IMR-90 (cell line): Measurements from ENCODE around the gene HRH1. TPM values are rescaled to one million over a fixed set of nuclear protein-coding genes. Genes with fewer than 3 reads are reported as not detected.

Source experiments
- ATAC-seq: fragments of 200-7000 bp; cut with Tn5 transposase; 2 replicates; pipeline ENCODE4 v1.9.1; 2020; ENCODE audit warnings: low read depth, mild to moderate bottlenecking, moderate library complexity
- BruUV-seq: library from RNA; stranded (reverse); fragments of 400-500 nt; replicated peaks from 2 replicates; lab custom pipeline; 2021; lab: Mats Ljungman, UMichigan
- CTCF ChIA-PET: fragments of 300-600 bp; formaldehyde crosslinking; extraction: SDS; loops from one replicate; lab custom pipeline; 2021; ENCODE audit warnings: antibody characterized with exemption; lab: Yijun Ruan, JAX
- POLR2A ChIA-PET: fragments of 300-600 bp; sonication (Branson Sonifier 250); formaldehyde crosslinking; loops from one replicate; lab custom pipeline; 2022; ENCODE audit warnings: antibody characterized with exemption; ENCODE audit not compliant: unreplicated experiment; lab: Charles Lee
- DNase-seq: peaks from one replicate; pipeline ENCODE4 v3.0.0; 2013
- H2AFZ ChIP-seq: replicated peaks from 2 replicates; pipeline ENCODE3; 2013; ENCODE audit warnings: low read length, mild to moderate bottlenecking; ENCODE audit not compliant: poor library complexity
- H2AK5ac ChIP-seq: 2 replicates; pipeline ENCODE4 v1.6.1; 2013; ENCODE audit warnings: low read depth, low read length, inconsistent platforms
- H2AK9ac ChIP-seq: replicated peaks from 2 replicates; pipeline ENCODE3; 2013; ENCODE audit warnings: mild to moderate bottlenecking, low read depth, low read length, moderate library complexity; ENCODE audit not compliant: poor library complexity
- H2BK120ac ChIP-seq: 2 replicates; pipeline ENCODE4 v1.6.1; 2013; ENCODE audit warnings: low read depth, low read length, inconsistent platforms
- H2BK15ac ChIP-seq: 3 replicates; pipeline ENCODE4 v1.6.1; 2013; ENCODE audit warnings: low read depth, low read length, inconsistent platforms
- H2BK20ac ChIP-seq: 2 replicates; pipeline ENCODE4 v1.6.1; 2013; ENCODE audit warnings: low read depth, mild to moderate bottlenecking, inconsistent platforms, low read length, moderate library complexity
- H2BK5ac ChIP-seq: 2 replicates; pipeline ENCODE4 v1.6.1; 2013; ENCODE audit warnings: mild to moderate bottlenecking, low read depth, low read length, inconsistent platforms; ENCODE audit not compliant: poor library complexity, severe bottlenecking
- H3K14ac ChIP-seq: replicated peaks from 2 replicates; pipeline ENCODE4 v1.6.1; 2013; ENCODE audit warnings: low read depth, low read length, inconsistent platforms
- H3K18ac ChIP-seq: 2 replicates; pipeline ENCODE4 v1.6.1; 2013; ENCODE audit warnings: low read depth, low read length, control low read depth
- H3K23ac ChIP-seq: 2 replicates; pipeline ENCODE4 v1.6.1; 2013; ENCODE audit warnings: low read depth, low read length, inconsistent platforms
- H3K27ac ChIP-seq: 2 replicates; pipeline ENCODE4 v1.5.1; 2013; ENCODE audit warnings: mild to moderate bottlenecking, control low read depth, low read length; ENCODE audit not compliant: insufficient read depth
- H3K27me3 ChIP-seq: 2 replicates; pipeline ENCODE4 v1.6.1; 2013; ENCODE audit warnings: low read length; ENCODE audit not compliant: control insufficient read depth, insufficient read depth
- H3K36me3 ChIP-seq: 2 replicates; pipeline ENCODE4 v1.6.1; 2013; ENCODE audit warnings: low read length, mixed read lengths; ENCODE audit not compliant: control insufficient read depth, insufficient read depth
- H3K4ac ChIP-seq: 2 replicates; pipeline ENCODE4 v1.6.1; 2013; ENCODE audit warnings: low read depth, low read length, inconsistent platforms
- H3K4me1 ChIP-seq: 2 replicates; pipeline ENCODE4 v1.6.1; 2013; ENCODE audit warnings: low read length, mixed read lengths; ENCODE audit not compliant: control insufficient read depth, insufficient read depth
- H3K4me2 ChIP-seq: 2 replicates; pipeline ENCODE4 v1.6.1; 2013; ENCODE audit warnings: low read depth, mild to moderate bottlenecking, control low read depth, low read length, moderate library complexity
- H3K4me3 ChIP-seq: 2 replicates; pipeline ENCODE4 v1.5.1; 2013; ENCODE audit warnings: low read depth, mild to moderate bottlenecking, control low read depth, low read length, moderate library complexity; ENCODE audit not compliant: insufficient read depth
- H3K56ac ChIP-seq: 2 replicates; pipeline ENCODE4 v1.6.1; 2013; ENCODE audit warnings: low read length, inconsistent platforms; ENCODE audit not compliant: insufficient read depth; ENCODE audit errors: extremely low read depth
- H3K79me1 ChIP-seq, 2 experiments: 2 replicates each; pipeline ENCODE4 v1.6.1; 2013; ENCODE audit warnings: low read length in 2 of 2, inconsistent platforms in 1 of 2, low read depth in 1 of 2
- H3K9ac ChIP-seq: 2 replicates; pipeline ENCODE4 v1.6.1; 2013; ENCODE audit warnings: low read depth, low read length, control low read depth
- H3K9me1 ChIP-seq: 2 replicates; pipeline ENCODE4 v1.6.1; 2013; ENCODE audit warnings: low read length, inconsistent platforms; ENCODE audit not compliant: insufficient read depth
- H3K9me3 ChIP-seq: 2 replicates; pipeline ENCODE4 v1.6.1; 2013; ENCODE audit warnings: low read length; ENCODE audit not compliant: control insufficient read depth, insufficient read depth
- H4K20me1 ChIP-seq: 2 replicates; pipeline ENCODE4 v1.6.1; 2013; ENCODE audit warnings: low read length, inconsistent platforms; ENCODE audit not compliant: insufficient read depth
- H4K5ac ChIP-seq: 2 replicates; pipeline ENCODE4 v1.6.1; 2013; ENCODE audit warnings: mild to moderate bottlenecking, low read depth, low read length, control low read depth
- H4K8ac ChIP-seq, 2 experiments: 2 replicates each; pipeline ENCODE4 v1.6.1; 2013; ENCODE audit warnings: low read depth in 2 of 2, low read length in 2 of 2, control low read depth in 1 of 2, inconsistent platforms in 1 of 2
- H4K91ac ChIP-seq: 2 replicates; pipeline ENCODE4 v1.6.1; 2013; ENCODE audit warnings: low read depth, low read length, inconsistent platforms; ENCODE audit not compliant: insufficient read depth
- BHLHE40 ChIP-seq: fragments of 150-350 bp; IDR thresholded peaks from 2 replicates; pipeline ENCODE4 v1.6.1; 2016; ENCODE audit warnings: mild to moderate bottlenecking, low read depth, low read length
- CEBPB ChIP-seq: IDR thresholded peaks from 2 replicates; pipeline ENCODE4 v1.6.1; 2012; ENCODE audit warnings: low read depth, low read length, improper control_type of control experiment
- CHD1 ChIP-seq: IDR thresholded peaks from 2 replicates; pipeline ENCODE4 v1.6.1; 2012; ENCODE audit warnings: low read depth, low read length, improper control_type of control experiment
- FOS ChIP-seq: fragments of 150-350 bp; IDR thresholded peaks from 2 replicates; pipeline ENCODE4 v1.6.1; 2016; ENCODE audit warnings: low read depth, low read length
- MAFK ChIP-seq: IDR thresholded peaks from 2 replicates; pipeline ENCODE4 v1.6.1; 2012; ENCODE audit warnings: low read depth, low read length, improper control_type of control experiment
- MAZ ChIP-seq: IDR thresholded peaks from 2 replicates; pipeline ENCODE4 v1.6.1; 2012; ENCODE audit warnings: low read depth, mild to moderate bottlenecking, low read length, improper control_type of control experiment, moderate library complexity, borderline replicate concordance
- MXI1 ChIP-seq: IDR thresholded peaks from 2 replicates; pipeline ENCODE4 v1.6.1; 2012; ENCODE audit warnings: low read depth, mild to moderate bottlenecking, low read length, moderate library complexity, borderline replicate concordance
- NFE2L2 ChIP-seq: fragments of 150-350 bp; IDR thresholded peaks from 2 replicates; pipeline ENCODE4 v1.6.1; 2016; ENCODE audit warnings: low read depth, mild to moderate bottlenecking, low read length
- POLR2A ChIP-seq: IDR thresholded peaks from 2 replicates; pipeline ENCODE4 v1.6.1; 2012; ENCODE audit warnings: mild to moderate bottlenecking, low read depth, low read length
- RAD21 ChIP-seq: IDR thresholded peaks from 2 replicates; pipeline ENCODE4 v1.6.1; 2012; ENCODE audit warnings: low read length, improper control_type of control experiment
- RCOR1 ChIP-seq: IDR thresholded peaks from 2 replicates; pipeline ENCODE4 v1.6.1; 2012; ENCODE audit warnings: mild to moderate bottlenecking, low read length, improper control_type of control experiment; ENCODE audit not compliant: insufficient replicate concordance
- RFX5 ChIP-seq: IDR thresholded peaks from 2 replicates; pipeline ENCODE4 v1.8.0; 2012; ENCODE audit warnings: low read depth, mild to moderate bottlenecking, low read length, moderate library complexity
- SMC3 ChIP-seq: fragments of 150-350 bp; IDR thresholded peaks from 2 replicates; pipeline ENCODE4 v1.6.1; 2016; ENCODE audit warnings: low read depth, mild to moderate bottlenecking, antibody characterized with exemption, low read length, moderate library complexity
- WGBS, 2 experiments: methylation state at CpG; one replicate each; pipeline versions ENCODE4 v1.1.5 to v1.1.7; 2013; ENCODE audit warnings: missing lambda C conversion rate in 2 of 2; ENCODE audit not compliant: insufficient read length in 1 of 2; ENCODE audit errors: extremely low coverage in 2 of 2; 5-methylcytosine and 5-hydroxymethylcytosine counted together
- dilution Hi-C: fragments of 300-500 bp; cut with HindIII; formaldehyde crosslinking; loops from one replicate; pipeline ENCODE4 v1.14.3; 2018; ENCODE audit warnings: low sequenced_read_pairs; ENCODE audit not compliant: unreplicated experiment
- in situ Hi-C: fragments of 300-500 bp; cut with MboI; formaldehyde crosslinking; loops from 3 replicates; pipeline ENCODE4 v1.14.3; 2019; ENCODE audit warnings: low sequenced_read_pairs, inconsistent platforms, mixed read lengths
- intact Hi-C: fragments of 100-400 bp; cut with micrococcal nuclease; formaldehyde crosslinking; loops from 2 replicates; pipeline ENCODE4 v1.10.0; 2022
- polyA plus RNA-seq, 3 experiments: library from polyadenylated mRNA; depleted of rRNA; stranded (reverse); fragments of >200 nt; gene quantifications; 2 replicates each; pipeline ENCODE4 v1.2.3, GENCODE V29; 2012; ENCODE audit warnings: low replicate concordance in 1 of 3
- total RNA-seq: library from RNA; depleted of rRNA; stranded (reverse); fragments of >200 nt; gene quantifications from 2 replicates; pipeline ENCODE4 v1.2.3, GENCODE V29; 2012
- TF ChIP-seq, protein P1 (sequence below): fragments of 150-350 bp; IDR thresholded peaks from 2 replicates; pipeline ENCODE4 v1.6.1; 2016; ENCODE audit warnings: low read depth, mild to moderate bottlenecking, low read length, moderate library complexity, borderline replicate concordance
- TF ChIP-seq, protein P2 (sequence below): conservative IDR thresholded peaks from 2 replicates; pipeline ENCODE4 v1.5.1; 2012; ENCODE audit warnings: mild to moderate bottlenecking, low read depth, low read length, improper control_type of control experiment
- TF ChIP-seq, protein P3 (sequence below): fragments of 150-350 bp; IDR thresholded peaks from 2 replicates; pipeline ENCODE4 v1.6.1; 2017; ENCODE audit warnings: mild to moderate bottlenecking, antibody characterized with exemption, low read length, low read depth

The HRH1 gene
- total and polyA plus RNA-seq, 2 of the 4 experiments (the other 2 are of a cell fraction) = 7.6 to 16.1 TPM

DNA sequence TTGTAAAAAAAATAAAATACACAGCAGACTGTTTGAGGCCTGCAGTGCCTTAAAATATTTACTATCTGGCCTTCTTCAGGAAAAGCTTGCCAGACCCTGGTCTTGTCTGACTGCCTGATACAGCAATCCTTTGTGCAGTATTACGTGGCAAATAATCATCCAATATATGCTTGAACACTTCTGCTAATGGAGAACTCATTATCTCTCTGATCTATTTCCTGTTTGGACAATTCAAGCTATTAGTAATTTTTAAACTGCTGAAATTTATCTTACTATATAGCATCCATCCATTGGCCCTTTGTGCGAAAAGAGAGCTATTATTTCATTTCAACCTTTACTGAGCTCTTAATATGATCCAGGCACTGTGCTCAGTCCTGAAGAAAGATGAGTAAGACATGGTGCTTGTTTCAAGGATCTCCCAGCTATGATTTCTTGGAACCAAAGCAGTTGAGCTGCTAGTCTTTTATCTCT lies 133.8 kb downstream of the HRH1 start:
- Histone ChIP-seq H2BK15ac (peak overlapping the region; percentile 94), H3K4me1 (peaks cover 29% of the 10 kb centered on the region), H3K56ac (peak overlapping the region; percentile 89), H3K4me2 (peak overlapping the region; percentile 66), H3K9me3 (no peaks in the 10 kb centered on the region), H3K36me3 (no peaks in the 10 kb centered on the region), H2BK5ac (peak overlapping the region; percentile 99), H3K23ac (peak overlapping the region; percentile 84), H4K91ac (peak overlapping the region; percentile 87), H4K5ac (peak overlapping the region; percentile 77; the same call in 1 of the 2 replicates), H2AFZ (no peak overlapping the region), H3K79me1 (peaks cover 34 to 56% of the 10 kb centered on the region in 2 experiments), H4K8ac (peak overlapping the region; percentile 23 to 74; a peak in 3 of 4 replicates), H3K9ac (peak overlapping the region; percentile 78; the same call in 1 of the 2 replicates), H2AK9ac (no peak overlapping the region), H4K20me1 (no peaks in the 10 kb centered on the region; the same call in 1 of the 2 replicates), H3K4ac (peak overlapping the region; percentile 87), H2BK120ac (peak overlapping the region; percentile 88), H3K14ac (peak overlapping the region; percentile 75), H3K27ac (peak overlapping the region; percentile 96), H2BK20ac (peak overlapping the region; percentile 87), H2AK5ac (peak overlapping the region; percentile 79), H3K4me3 (no peak overlapping the region), H3K18ac (peak overlapping the region; percentile 84), H3K27me3 (no peaks in the 10 kb centered on the region), H3K9me1 (peaks cover 35% of the 10 kb centered on the region)
- no CpG with 5 or more reads among the region's 2 CpGs for WGBS, 2 experiments
- peak; percentile 51 for DNase-seq
- ChIA-PET POLR2A (interaction anchor here (0.6 to 2.7 kb wide), 3 partner anchors 9 to 250 kb away, joined by 3 to 12 read pairs (median 4); no protein-coding TSS in a partner anchor), CTCF (interaction anchor here (0.9 to 1.1 kb wide), 2 partner anchors 47 to 50 kb away, joined by 3 to 5 read pairs; no protein-coding TSS in a partner anchor)
- dilution Hi-C loops (no loop called here), intact Hi-C loops (loop anchor here (2.0 kb wide), 2 partner anchors 49 to 133 kb away; partner anchors contain the start of gene HRH1), in situ Hi-C loops (no loop called here)
- ATAC-seq = peak; percentile 24
- no TSS peak for BruUV-seq
- TF ChIP-seq MAZ (no peak), MAFK (no peak), NFE2L2 (no peak), CHD1 (no peak), POLR2A (no peak), RAD21 (no peak), BHLHE40 (no peak), MXI1 (no peak), RFX5 (no peak), FOS (no peak), SMC3 (no peak), CEBPB (no peak), RCOR1 (no peak)
- TF ChIP-seq, protein P1, sequence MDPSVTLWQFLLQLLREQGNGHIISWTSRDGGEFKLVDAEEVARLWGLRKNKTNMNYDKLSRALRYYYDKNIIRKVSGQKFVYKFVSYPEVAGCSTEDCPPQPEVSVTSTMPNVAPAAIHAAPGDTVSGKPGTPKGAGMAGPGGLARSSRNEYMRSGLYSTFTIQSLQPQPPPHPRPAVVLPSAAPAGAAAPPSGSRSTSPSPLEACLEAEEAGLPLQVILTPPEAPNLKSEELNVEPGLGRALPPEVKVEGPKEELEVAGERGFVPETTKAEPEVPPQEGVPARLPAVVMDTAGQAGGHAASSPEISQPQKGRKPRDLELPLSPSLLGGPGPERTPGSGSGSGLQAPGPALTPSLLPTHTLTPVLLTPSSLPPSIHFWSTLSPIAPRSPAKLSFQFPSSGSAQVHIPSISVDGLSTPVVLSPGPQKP = no peak
- TF ChIP-seq, protein P2, sequence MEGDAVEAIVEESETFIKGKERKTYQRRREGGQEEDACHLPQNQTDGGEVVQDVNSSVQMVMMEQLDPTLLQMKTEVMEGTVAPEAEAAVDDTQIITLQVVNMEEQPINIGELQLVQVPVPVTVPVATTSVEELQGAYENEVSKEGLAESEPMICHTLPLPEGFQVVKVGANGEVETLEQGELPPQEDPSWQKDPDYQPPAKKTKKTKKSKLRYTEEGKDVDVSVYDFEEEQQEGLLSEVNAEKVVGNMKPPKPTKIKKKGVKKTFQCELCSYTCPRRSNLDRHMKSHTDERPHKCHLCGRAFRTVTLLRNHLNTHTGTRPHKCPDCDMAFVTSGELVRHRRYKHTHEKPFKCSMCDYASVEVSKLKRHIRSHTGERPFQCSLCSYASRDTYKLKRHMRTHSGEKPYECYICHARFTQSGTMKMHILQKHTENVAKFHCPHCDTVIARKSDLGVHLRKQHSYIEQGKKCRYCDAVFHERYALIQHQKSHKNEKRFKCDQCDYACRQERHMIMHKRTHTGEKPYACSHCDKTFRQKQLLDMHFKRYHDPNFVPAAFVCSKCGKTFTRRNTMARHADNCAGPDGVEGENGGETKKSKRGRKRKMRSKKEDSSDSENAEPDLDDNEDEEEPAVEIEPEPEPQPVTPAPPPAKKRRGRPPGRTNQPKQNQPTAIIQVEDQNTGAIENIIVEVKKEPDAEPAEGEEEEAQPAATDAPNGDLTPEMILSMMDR = no peak
- TF ChIP-seq, protein P3, sequence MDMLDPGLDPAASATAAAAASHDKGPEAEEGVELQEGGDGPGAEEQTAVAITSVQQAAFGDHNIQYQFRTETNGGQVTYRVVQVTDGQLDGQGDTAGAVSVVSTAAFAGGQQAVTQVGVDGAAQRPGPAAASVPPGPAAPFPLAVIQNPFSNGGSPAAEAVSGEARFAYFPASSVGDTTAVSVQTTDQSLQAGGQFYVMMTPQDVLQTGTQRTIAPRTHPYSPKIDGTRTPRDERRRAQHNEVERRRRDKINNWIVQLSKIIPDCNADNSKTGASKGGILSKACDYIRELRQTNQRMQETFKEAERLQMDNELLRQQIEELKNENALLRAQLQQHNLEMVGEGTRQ = no peak
